Lower leg skin (tissue), 4 donors: Measurements from ENCODE around the gene SLFN14. TPM values are rescaled to one million over a fixed set of nuclear protein-coding genes. Genes with fewer than 3 reads are reported as not detected.
"Not testable (repeated sequence)": the region's sequence is repeated elsewhere in the genome, so short reads cannot be mapped to it uniquely, and the experiment has no call there.

Experiments
- DNase-seq, 2 donors: peaks; one replicate each; pipeline ENCODE4 v3.0.0-alpha.2; 2019; ENCODE audit warnings: low spot score in 2 of 2
- H3K4me3 ChIP-seq: fragments of 200-600 bp; sonication (generic); 2 replicates; pipeline ENCODE4 v1.5.1; 2017; ENCODE audit warnings: mild to moderate bottlenecking, low read depth; ENCODE audit not compliant: poor library complexity, severe bottlenecking
- CTCF ChIP-seq, 3 donors: fragments of 450-650 bp; IDR thresholded peaks; one replicate each; pipeline ENCODE4 v1.5.1; 2016; ENCODE audit warnings: antibody characterized with exemption in 3 of 3, mild to moderate bottlenecking in 3 of 3, moderate library complexity in 2 of 3
- POLR2A ChIP-seq, 2 donors: fragments of 450-650 bp; IDR thresholded peaks; one replicate each; pipeline ENCODE4 v1.6.1; 2016 to 2017; ENCODE audit warnings: antibody characterized with exemption in 2 of 2, mild to moderate bottlenecking in 1 of 2, moderate library complexity in 1 of 2
- WGBS, 2 donors: methylation state at CpG; one replicate each; pipeline ENCODE4 v1.1.5; 2018; 5-methylcytosine and 5-hydroxymethylcytosine counted together
- intact Hi-C: fragments of 100-400 bp; cut with DNase I; formaldehyde crosslinking; loops from one replicate; pipeline ENCODE4 v1.15.0; 2023; ENCODE audit warnings: low total_unique reads
- total RNA-seq, 4 donors: library from RNA; depleted of rRNA; stranded (reverse); fragments of >200 nt; gene quantifications; one replicate each; pipeline ENCODE4 v1.1.0, GENCODE V29; 2016

Gene SLFN14
- total RNA-seq, 4 donors from 2014 or later, result not detected

- no peak overlapping the region for H3K4me3 ChIP-seq
- WGBS, 2 donors, result 72 to 77% methylated on average over 2 of the region's 2 CpGs
- intact Hi-C loops, result no loop called here
- no peak for DNase-seq
- TF ChIP-seq CTCF (IDR thresholded peaks at IDR 0.05) (no peak), POLR2A (IDR thresholded peaks at IDR 0.05) (no peak)
Measured at GRCh38 chr17:35569405-35569804, 8.8 kb upstream of the SLFN14 start.

DNA sequence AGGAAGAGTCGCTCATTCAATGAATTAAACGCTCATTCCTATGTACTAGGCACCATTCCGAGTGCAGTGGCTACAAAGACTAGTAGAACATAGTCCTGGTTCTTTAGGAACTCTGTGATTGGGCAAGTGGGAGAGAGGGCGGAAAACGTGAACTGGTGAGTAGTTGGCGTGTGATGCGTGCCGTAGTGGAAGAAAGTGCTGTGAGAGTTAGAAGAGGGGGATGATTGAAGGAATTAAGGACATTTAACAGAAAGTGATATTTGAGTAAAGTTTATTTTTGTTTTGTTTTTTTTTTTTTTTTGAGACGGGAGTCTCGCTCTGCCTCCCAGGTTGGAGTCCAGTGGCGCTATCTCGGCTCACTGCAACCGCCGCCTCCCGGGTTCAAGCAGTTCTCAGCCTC, 7.9 kb upstream of the SLFN14 start:
- intact Hi-C loops, result no loop called here
- TF ChIP-seq POLR2A (IDR thresholded peaks at IDR 0.05) (no peak), CTCF (IDR thresholded peaks at IDR 0.05) (no peak)
- peak overlapping the region; percentile 63 for H3K4me3 ChIP-seq
- no peak for DNase-seq
- WGBS, 2 donors, result 20 to 23% methylated on average over 15 of the region's 15 CpGs

DNA sequence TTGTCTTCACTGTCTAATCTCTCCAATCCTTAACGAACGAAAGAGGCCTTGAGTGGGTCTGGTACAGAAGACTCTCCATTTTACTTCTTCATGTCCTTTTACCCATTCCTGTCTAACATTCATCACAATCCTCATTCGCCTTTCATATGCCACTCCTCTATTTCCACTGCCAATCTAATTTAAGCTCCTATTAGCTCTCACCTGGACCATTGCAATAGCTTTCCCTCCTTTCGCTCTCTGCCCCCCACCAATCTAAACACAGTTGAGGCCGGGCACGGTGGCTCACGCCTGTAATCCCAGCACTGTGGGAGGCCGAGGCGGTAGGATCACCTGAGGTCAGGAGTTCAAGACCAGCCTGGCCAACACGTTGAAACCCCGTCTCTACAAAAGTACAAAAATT, 6.3 kb upstream of the SLFN14 start:
- intact Hi-C loops, result no loop called here
- no peak for DNase-seq
- TF ChIP-seq CTCF (IDR thresholded peaks at IDR 0.05) (no peak), POLR2A (IDR thresholded peaks at IDR 0.05) (no peak)
- 70 to 75% methylated on average over 11 of the region's 11 CpGs for WGBS, 2 donors
- peak overlapping the region; percentile 55 for H3K4me3 ChIP-seq

DNA sequence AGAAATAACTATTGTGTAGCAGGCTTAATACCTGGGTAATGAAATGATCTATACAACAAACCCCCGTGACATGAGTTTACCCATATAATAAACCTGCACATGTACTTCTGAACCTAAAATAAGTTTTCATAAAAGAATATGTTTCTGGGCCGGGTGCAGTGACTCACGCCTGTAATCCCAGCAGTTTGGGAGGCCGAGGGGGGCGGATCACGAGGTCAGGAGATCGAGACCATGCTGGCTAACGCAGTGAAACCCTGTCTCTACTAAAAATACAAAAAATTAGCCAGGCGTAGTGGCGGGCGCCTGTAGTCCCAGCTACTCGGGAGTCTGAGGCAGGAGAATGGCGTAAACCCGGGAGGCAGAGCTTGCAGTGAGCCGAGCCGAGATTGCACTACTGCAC, 2.6 kb upstream of the SLFN14 start:
- intact Hi-C loops, H3K4me3 ChIP-seq, DNase-seq: not testable (repeated sequence)
- 86 to 88% methylated on average over 16 of the region's 16 CpGs for WGBS, 2 donors

GRCh38 chr17:35559495-35560210, 966 bp downstream of the SLFN14 start:
- H3K4me3 ChIP-seq, result no peak overlapping the region
- DNase-seq, result no peak
- intact Hi-C loops, result no loop called here
- TF ChIP-seq POLR2A (IDR thresholded peaks at IDR 0.05) (no peak), CTCF (IDR thresholded peaks at IDR 0.05) (no peak)
- WGBS, 2 donors, result 60 to 67% methylated on average over 2 of the region's 2 CpGs

DNA sequence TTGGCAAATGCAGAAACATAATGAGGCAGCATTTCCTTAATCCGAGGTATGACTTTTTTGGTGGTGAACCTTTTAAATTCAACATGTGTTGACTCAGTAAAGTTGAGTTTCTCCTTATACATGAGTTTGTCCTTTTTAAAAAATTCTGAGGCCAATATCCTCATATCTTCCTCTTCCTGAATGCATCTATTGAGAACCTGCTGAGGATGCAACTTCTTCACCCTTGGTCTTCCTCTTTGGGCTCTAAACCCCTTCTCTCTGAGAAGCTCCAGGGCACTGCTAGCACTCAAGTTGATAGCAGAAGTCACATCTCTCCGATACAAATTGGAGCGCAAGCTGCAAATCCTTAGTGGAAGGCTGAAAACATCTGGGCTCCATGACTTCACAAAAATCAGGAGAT, 3.3 kb downstream of the SLFN14 start:
- no peak overlapping the region for H3K4me3 ChIP-seq
- TF ChIP-seq POLR2A (IDR thresholded peaks at IDR 0.05), result no peak
- TF ChIP-seq CTCF (IDR thresholded peaks at IDR 0.05), result no peak
- intact Hi-C loops, result no loop called here
- DNase-seq, result no peak
- WGBS, 2 donors, result 61 to 81% methylated on average over 3 of the region's 3 CpGs
